GM18507 (cell line): ENCODE measurements around the gene ANGEL1.

Experiments
- DNase-seq: peaks from one replicate; pipeline ENCODE4 v3.0.0; 2011; ENCODE audit warnings: low read depth; ENCODE audit not compliant: insufficient read length; ENCODE audit errors: extremely low spot score
- FAIRE-seq: peaks from 2 replicates; lab custom pipeline; 2011; peaks lifted over from hg19 to GRCh38; lab: Jason Lieb, UNC

The ANGEL1 gene

DNA sequence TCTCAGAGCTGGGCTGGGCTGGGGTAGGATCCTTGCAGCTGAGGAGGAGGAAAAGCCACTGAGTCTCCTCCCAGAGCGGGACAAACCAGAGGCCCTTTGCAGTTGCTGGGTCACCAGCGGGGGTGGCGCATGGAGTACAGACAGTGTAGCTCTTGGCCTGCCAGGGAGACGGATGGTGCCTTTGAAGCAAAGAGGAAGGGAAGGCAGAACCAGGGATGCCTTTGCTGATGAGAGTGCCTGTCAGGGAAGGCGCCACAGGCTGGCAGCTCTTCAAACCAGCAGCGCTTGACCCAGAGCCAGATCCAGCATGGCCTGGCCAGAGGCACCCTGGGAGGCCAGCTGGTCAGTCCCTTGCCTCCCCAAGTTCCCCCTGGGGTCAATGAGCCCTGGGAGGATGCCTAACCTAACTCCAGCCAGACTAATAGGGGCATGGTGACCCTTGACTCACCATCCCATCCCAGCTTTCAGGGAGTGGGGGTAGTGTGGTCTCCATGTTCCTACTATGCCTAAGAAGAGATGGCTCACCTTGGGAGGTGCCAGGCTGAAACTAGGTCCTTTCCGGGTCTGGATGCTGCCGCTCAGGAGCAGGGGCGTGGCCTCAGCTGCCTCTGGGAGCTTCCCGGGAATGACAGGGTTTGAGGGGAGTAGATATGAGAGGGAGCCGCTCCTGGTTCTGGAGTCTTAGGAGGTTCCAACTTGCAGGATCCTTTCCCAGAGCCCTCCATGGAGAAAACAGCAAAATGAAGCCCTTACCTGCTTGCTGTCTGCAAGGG, 31.6 kb downstream of the ANGEL1 start:
- FAIRE-seq (no peak), DNase-seq (no peak)

DNA sequence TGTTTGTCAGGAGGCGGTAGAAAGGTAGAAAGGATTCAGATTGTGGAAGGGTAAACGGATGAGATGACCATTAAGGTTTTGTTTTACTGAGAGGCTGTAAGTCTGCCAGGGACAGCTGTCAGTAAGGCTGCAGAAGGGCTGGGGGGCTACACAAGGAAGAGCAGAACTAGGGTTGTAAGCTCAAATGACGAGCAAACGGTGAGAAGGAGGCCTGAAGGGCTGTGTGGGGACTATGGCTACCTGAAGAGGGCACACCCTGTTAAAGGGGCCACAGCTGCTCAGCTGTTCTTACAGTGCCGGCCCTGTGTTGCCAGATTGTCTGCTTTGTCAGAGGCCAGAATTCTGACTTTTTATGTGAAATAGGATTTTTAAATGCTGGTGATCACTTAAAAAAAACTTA, 32.3 kb downstream of the ANGEL1 start:
- FAIRE-seq (no peak), DNase-seq (no peak)

DNA sequence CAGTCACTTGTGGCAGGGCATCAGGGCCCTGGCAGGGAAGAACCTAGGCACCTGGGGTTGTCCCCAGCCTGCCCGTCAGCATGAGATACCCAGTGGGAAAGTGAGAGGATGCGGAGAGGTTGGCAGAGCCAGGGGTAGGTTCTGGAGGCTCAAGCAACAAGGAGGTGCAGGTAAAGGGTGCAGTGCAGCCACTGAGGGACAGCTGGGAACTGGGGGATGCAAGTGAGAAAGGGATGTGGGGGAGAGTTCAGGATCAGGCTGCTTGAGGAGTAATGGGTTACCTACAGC, 32.7 kb downstream of the ANGEL1 start:
- FAIRE-seq (no peak), DNase-seq (no peak)

DNA sequence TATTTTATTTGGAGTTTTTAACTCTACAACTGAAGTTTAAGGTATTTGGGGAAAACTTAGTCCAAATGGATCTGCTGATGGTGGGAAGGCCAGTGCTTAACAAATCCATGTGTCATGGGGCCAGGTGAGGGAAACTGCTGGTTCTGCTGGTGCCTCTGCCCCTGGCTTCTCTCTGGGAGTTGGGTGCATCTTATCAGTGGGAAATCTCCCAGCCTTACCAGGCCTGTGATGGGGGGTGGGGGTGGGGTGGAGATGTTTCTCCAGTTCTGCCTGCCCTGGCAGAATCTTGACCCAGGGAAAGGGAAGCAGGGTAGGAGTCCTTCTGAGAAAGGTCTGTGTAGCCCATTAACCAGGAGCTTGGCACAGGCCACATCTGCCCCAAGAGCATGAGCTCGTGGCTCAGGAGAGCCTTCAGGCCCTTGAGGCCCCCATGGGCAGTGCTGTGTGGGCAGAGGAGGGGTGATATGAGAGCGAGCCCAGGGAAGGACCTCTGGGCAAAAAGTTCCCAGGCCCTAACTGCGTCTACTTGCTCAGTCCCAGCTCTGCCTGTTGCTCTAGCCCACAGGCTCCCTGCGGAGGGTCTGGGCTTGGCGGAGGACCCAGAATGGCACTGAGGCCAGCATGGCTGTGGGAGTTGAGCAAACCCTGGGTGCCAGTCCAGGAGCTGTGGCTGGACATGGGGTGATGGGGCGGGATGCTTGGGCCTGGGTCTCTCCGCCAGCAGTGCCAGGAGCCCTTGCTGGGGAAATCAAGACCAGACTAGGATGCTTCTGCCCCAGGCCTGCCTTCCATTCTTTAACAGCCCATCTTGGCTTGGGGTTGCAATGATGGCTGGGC, 33.2 kb downstream of the ANGEL1 start:
- no peak for FAIRE-seq
- DNase-seq = no peak

DNA sequence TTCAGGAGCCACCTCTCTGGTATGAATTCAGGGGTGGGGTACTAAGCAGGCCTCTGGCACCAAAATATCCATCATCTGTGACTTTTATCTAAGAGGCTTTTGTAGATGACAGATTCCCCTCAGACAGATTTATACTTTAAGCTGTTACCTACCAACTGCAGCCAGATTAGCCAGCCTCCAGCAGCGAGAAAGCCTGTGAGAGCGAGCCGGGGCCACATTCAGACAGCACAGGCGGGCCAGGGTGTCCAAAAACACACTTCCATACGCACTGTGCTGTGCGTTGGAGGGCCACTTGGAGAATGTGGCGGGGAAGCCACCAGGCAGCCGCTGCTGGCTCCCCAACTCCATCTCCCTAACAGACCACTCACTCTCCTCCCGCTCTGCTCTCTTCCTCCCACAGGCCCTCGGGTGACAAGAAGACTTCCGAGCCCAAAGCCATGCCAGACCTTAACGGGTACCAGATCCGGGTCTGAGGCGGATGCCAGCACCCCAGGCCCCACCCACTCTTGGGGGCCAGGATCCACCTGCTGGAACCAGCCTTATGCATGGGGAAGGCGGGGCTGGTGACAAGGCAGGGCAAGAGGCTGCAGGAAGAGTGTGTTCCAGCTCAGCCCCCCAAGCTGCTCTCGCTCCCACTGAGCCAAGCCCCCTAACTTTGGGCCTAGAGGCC, 34.0 kb downstream of the ANGEL1 start:
- FAIRE-seq = no peak

DNA sequence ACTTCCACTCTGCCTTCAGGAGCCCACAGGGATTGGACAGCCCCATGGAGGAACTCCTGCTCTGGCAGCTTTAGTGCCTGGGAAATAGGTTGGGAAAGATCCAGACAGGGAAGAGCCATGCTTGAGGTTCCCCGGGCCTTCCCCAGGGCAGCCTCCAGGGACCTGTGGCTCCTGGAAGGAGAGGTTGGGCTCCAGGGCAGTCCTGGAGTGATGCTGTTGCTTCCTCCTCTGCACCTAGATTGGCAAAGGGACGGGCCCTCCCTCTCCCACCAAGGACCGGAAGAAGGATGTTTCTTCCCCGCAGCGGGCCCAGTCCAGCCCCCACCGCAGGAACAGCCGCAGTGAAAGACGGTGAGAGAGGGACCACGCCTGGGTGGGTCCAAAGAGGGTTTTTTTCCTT, 35.0 kb downstream of the ANGEL1 start:
- DNase-seq = no peak
- FAIRE-seq = no peak

More for the DNA sequence above, 34.0 kb downstream of the ANGEL1 start:
- DNase-seq = no peak

DNA sequence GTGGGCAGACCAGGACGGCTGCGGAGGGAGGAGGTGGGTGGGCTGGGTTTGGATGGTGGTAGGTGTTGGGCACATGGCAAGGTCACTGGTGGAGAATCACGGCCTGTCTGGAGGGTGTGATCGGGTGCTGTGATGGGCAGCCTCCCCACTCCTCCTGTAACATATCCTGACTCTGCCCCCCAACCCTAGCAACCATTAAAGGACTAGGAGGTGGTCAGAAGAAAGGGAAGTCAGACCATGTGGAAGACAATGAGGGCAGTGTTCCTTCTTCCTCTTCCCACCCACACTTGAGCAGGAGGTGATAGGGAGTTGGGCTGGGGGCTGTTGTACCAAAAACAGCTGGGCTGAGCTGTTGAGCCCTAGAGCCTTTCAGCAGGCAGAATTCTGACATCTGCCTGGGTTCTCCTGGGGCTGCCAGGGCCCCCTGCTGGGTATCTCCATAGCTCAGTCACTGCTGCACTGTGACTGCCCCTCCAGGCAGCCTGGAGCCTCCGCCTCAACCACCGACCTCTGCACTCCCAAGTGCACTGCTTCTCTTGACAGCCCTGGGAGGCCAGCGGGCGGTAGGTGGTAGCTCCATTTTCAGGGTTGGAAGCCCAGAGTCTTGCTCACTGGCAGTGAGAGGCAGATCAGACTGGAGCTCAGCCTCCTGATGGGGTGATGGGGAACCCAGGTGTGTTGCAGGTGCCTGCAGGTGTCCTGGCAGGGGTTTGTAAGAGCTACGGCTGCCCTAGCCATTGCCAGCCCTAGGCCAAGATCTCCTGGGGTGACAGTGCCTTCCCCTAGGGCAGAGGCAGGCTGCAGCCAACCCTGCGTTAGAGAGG, 36.0 kb downstream of the ANGEL1 start:
- FAIRE-seq = no peak
- DNase-seq = no peak

DNA sequence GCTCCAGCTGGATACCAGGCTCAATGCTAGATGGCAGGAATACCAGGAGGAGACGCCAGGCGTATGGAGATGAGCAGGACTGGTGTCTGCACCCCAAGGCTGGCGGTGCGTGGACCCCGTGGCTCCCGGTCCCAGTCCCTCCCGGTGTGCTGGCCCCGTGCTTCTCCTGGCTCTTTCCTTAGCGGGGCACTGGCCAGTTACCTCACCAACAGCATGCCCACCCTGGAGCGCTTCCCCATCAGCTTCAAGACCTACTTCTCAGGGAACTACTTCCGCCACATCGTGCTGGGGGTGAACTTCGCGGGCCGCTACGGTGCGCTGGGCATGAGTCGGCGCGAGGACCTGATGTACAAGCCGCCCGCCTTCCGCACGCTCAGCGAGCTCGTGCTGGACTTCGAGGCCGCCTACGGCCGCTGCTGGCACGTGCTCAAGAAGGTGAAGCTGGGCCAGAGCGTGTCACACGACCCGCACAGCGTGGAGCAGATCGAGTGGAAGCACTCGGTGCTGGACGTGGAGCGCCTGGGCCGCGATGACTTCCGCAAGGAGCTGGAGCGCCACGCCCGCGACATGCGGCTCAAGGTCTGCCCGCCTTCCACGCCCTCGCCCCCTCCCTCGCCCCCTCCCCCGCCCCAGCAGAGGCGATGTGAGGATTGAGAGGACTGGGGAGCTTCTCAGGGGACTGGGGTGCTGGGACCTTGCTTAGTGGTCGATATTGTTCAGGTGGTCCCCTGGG, 36.8 kb downstream of the ANGEL1 start:
- no peak for FAIRE-seq
- DNase-seq = no peak

DNA sequence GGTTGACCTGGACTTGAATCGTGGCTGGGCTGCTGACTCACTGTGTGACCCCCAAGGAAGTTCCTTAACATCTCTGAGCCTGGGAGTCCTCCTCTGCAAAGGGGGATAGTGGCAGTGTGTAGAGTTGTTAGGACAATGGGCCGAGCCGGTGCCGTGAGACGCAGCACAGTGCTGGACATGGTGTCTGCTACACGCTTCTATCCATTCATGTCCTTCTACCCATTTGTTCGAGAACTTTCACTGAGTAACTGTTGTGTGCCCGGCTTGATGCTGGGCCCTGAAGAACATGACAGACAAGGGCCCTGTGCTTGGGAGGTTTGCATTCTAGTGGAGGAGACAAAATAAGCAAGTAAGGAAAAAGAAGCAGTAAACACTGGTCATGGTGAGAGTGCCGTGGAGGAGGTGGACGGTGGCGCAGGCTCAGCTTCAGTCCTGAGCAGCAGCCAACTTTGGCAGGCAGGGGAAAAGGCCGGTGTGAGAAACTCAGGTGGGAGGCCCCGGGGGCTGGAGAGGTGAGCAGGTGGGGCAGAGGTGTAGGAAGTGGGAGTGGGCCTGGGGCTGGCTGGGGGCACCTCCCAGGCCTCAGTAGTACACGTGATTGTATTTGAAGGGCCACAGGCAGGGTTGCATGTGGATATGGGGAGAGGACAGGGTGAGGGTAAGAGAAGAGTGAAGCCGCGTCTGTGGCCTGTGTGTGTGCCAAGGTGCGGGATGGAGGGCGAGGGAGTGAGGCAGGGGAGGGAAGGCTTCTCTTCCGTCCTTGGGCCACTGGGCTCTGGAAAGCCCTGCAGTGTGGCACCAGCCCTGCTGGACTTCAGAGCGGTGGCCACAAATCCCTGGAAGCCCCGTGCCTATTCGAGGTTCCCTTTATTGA, 37.6 kb downstream of the ANGEL1 start:
- DNase-seq (no peak), FAIRE-seq (no peak)

DNA sequence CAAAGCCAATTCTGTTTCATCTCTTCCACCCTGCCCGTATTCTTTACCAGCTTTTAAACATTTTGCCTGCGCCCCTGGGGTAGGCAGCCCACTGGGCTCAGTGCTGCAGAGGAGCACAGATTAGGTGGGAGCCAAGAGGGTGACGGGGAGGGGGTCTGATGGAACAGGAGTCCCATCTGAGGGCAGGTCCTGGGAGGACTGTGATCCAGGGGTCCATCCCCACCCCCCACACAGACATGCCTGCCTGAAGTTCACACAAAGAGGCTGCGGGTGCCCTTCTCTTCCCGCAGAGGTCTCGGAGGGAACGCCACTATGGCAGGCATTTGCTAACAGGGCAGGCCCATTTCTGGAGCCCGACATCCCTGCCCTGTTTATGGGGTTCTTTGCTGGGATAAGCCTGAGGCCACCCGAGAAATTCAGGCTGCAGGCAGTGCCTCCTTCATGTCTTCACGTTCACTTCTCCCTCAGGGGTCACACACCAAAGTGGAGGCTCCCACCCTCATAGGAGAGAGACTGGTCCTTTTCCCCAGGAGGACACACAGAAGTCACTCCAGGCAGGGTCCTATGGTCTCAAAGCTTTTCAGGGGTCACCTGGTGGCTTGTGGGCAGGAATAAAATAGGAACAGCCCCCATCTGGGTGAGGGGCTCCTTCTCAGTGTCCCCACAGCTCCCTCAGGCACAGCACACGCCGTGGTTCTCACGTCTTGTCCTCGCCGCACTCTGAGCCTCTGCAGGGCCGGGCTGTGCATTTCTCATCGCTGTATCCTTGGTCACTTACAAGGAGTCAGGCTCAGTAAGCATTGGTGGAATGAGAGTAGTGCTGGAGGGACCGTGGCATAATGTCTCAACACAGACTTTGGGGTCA, 38.5 kb downstream of the ANGEL1 start:
- FAIRE-seq = no peak
- no peak for DNase-seq

DNA sequence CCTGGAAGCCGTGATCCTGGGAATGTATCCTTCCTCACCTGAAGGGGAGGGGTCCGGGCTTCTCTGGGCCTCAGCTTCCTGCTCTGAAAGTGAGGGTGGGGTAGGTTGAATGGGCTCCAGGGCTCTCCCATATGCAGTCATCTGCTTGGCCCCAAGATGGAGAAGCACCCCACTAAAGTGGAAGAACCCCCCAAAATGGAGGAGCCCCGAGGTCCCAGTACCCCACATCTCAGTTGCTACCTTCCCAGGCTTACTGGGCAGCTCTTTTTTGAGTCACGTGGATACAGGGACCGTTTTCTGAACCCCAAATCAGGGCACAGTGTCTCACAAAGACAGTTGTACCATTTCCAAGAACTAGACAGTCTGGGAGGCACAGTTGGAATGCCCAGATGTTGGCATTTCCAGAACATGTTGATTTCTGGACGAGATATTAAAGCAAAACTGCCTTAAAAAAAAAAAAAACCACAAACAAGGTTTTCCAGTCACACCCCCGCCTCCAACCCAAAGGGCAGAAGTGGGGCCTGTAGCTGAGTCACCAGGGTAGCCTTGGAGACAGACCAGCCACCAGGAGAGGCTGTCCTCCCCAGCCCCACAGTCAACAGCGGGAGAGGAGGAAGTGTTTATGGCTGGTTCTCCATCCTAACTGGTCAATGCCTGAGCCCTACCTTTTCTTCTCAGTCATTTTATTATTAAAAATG, 39.3 kb downstream of the ANGEL1 start:
- no peak for DNase-seq
- no peak for FAIRE-seq

DNA sequence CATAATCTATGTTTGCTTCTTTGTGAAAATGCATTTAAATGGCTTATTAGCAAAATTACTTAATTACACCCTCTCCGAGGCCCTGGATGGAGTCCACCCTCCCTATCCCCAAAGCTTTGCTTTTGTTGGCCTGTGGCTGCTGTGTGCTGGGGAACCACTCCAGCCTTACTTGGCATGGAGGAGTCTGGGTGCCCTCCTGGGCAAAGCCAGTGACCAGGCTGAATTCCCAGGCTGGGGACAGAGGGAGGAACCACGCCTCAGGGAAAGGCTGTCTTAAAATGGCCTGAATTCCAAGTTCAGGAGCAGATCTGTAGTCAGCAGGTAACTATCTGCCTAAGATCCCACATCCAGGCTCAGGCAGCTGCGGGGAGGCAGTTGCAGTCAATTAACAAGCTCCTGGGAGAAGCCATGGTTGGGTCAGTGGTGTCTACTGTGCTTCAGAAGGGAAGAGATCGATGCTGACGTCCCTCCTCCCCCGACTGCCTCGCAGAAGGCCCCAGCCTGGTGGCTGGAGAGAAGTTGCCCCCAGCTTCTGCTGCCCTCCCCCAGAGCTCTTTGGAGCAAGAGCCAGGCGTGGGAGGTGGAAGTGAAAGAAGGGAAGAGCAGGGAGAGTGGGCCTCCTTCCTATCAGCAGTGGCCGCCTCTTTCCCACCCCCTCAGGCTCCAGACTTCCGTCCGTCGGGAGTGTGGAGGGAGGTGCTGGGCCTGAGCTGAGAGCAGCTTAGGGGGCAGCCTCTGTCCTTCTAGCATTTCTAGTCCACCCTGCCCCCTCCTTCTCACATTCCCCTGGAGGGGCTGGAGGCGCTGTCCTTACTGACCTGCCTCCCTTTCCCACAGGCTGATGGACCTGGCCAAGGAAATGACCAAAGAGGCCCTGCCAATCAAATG, 40.1 kb downstream of the ANGEL1 start:
- DNase-seq (no peak), FAIRE-seq (no peak)

DNA sequence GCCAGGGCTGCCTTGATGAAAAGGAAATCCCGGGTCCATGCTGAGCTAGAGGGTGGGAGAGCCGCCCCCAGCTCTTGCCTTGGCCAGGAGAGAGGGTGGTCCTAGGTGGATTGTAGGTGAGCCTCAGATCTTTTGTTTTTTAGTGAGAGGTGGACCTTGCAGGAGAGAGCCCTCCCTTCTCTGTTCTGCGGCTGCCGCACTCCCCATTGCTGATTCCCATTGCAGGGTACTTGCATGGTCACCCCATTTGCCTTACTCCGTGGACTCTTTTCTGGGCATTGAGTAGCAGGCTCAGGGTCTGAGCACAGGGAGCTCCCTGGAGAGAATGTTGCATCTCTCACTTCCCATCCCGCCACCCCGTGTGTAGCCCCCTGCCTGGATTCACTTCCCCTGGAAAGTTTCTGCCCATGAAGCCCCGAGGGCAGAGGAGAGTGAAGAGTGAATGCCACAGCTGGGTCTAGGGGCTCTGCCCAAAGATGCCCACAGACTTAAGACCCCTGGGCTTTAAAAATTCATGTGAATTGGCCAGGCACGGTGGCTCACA, 41.2 kb downstream of the ANGEL1 start:
- DNase-seq = no peak
- FAIRE-seq = no peak

DNA sequence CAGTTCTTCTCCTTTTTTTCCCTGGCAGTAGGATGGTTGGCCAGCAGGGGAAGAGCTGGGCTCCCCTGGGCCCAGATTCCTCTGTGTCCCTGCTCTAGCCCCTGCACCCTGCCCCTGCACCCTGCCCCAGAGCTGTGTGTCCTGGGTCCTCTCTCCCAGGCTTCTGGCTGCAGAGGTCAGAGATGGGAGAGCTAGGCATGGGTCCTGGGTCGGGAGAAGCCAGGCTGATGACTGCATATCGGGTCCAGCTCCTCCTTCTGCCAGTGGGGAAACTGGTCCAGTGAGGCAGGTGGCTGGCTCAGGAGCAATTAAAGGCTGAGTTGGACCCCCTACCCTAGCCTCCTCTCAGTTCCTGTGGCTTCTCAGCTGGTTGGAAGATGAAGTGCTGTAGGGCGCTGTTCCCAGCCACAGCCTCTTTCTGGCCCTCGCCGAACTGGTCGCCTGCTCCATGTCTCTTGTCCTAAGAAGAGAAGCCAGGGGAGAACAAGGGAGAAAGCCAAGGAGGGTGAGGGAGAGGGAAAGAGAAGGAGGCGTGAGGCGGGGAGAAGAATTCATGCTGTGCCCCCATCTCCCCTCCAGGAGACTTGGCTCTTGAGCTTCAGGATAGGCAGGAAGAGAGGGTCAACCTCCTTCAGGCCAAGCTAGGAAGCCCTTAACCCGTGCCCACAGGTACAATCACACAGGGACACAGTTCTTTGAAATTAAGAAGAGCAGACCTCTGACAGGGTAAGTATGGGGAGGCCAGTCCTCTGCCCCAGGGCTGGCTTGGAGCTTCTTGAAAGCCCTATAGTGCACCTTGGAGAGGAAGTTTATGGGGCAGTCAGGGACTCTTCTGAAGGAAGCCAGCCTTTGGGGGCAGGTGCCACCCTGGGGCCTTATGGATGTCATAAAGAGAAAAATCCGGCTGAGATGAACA, 41.9 kb downstream of the ANGEL1 start:
- no peak for FAIRE-seq

More for the DNA sequence above, 41.9 kb downstream of the ANGEL1 start:
- no peak for DNase-seq
